ENCODE measurements around the gene CPE. TPM values are rescaled to one million over a fixed set of nuclear protein-coding genes. Genes with fewer than 3 reads are reported as not detected.

The CPE gene
- total and polyA plus RNA-seq, 8 donors, result 22.9 to 547 (median 104) TPM

DNA sequence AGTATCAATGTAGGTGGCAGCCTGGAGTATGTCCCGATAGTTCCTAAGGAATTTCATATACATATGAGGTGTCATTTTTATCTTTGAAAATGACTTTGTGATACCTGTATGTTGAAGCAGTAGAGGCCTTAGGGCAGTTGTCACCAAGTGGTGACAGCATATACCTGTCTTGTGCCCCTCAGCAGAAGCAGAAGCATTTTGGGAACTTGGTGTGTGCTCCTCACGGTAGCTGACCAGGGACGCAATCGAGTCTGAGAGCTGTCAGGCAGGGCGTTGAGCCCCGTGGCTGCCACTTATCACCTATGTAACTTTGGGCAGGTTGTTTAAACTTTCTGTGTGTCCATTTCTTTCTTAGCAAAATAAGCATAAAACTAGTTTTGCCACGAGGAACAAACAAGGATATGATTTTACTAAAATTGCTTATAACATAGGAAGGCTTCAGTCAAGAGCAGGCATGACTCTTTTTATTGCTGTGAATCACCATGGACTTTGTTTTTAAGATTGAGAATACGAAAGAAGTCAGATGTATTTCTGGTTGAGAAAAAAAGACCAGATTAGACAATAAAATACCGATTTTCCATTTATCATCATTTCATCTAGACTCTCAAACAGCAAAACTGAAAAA is 161.5 kb downstream of the CPE start:
- Histone ChIP-seq H3K4me3 (no peak overlapping the region), H3K4me1 (no peaks in the 10 kb centered on the region), H3K27me3 (no peaks in the 10 kb centered on the region), H3K27ac (no peak overlapping the region), H3K9me3 (no peaks in the 10 kb centered on the region), H3K36me3 (no peaks in the 10 kb centered on the region)
- 53 to 60% methylated on average over 9 of the region's 9 CpGs for WGBS, 2 donors
- FAIRE-seq, result no peak
- ATAC-seq, result no peak
- no peak for DNase-seq
- TF ChIP-seq, protein P1, sequence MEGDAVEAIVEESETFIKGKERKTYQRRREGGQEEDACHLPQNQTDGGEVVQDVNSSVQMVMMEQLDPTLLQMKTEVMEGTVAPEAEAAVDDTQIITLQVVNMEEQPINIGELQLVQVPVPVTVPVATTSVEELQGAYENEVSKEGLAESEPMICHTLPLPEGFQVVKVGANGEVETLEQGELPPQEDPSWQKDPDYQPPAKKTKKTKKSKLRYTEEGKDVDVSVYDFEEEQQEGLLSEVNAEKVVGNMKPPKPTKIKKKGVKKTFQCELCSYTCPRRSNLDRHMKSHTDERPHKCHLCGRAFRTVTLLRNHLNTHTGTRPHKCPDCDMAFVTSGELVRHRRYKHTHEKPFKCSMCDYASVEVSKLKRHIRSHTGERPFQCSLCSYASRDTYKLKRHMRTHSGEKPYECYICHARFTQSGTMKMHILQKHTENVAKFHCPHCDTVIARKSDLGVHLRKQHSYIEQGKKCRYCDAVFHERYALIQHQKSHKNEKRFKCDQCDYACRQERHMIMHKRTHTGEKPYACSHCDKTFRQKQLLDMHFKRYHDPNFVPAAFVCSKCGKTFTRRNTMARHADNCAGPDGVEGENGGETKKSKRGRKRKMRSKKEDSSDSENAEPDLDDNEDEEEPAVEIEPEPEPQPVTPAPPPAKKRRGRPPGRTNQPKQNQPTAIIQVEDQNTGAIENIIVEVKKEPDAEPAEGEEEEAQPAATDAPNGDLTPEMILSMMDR (IDR thresholded peaks at IDR 0.05), result no peak
- intact Hi-C loops (cut with DNase I), result loop anchor here in 1 of 3 donors (10.0 kb wide), 1 partner anchor 544 kb away; no protein-coding TSS in a partner anchor

DNA sequence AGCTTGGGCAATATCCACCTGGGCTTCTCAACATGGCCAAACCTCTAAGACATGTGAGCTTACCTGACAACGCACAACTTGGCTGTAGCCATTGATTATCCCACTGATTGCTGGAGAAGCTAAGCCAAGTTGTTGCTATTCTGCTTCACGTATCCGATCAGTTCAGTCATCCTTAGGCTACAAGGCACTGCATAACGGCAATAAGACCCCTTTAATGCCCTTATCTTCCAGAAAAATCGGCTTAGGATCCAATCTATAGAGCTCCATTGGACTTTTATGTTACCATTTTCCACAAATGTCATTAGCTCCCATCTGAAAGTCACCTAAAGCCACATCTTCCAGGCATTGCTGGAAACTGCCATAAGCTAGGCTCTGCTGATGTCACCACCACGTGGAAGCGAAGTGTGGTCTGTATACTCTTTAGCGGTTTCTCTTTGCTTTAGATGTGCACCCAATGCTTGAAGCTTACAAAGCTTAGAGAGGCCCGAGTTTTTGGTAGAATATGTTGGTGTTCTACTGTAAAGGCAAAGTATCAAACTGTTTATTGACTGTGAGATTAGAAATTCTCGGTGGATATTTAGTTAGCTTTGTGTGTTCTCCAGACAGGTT is 163.1 kb downstream of the CPE start:
- H3K27me3 ChIP-seq, result no peaks in the 10 kb centered on the region
- ATAC-seq (no peak), FAIRE-seq (no peak), DNase-seq (no peak)
- H3K4me1 ChIP-seq, result no peaks in the 10 kb centered on the region
- no peaks in the 10 kb centered on the region for H3K36me3 ChIP-seq
- H3K9me3 ChIP-seq, result no peaks in the 10 kb centered on the region
- 85 to 87% methylated on average over 10 of the region's 10 CpGs for WGBS, 2 donors
- intact Hi-C loops (cut with DNase I), result loop anchor here in 1 of 3 donors (10.0 kb wide), 1 partner anchor 543 kb away; no protein-coding TSS in a partner anchor
- no peak overlapping the region for H3K4me3 ChIP-seq
- TF ChIP-seq, protein P1 (IDR thresholded peaks at IDR 0.05), result no peak
- H3K27ac ChIP-seq, result no peak overlapping the region

DNA sequence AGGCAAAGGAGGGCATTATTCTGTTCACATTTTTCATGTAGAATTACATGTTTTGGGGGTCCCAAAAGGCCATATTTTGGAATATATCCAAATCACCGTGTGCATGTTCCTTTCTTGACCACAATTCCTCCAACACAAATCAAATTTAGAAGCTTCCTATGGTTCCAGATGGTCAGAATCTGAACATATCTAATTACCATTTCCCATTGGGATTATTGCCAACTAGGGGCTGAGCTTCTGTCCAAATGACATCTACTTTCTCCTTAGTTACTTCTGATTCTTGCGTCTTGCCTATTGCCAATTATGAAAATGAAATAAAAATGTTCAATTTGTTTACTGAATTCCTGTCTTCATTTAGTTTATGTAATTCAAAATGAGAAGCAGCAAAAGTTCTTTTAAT is 163.7 kb downstream of the CPE start:
- Histone ChIP-seq H3K27me3 (no peaks in the 10 kb centered on the region), H3K9me3 (no peaks in the 10 kb centered on the region), H3K4me3 (no peak overlapping the region), H3K27ac (no peak overlapping the region), H3K36me3 (no peaks in the 10 kb centered on the region), H3K4me1 (no peaks in the 10 kb centered on the region)
- intact Hi-C loops (cut with DNase I), result loop anchor here in 1 of 3 donors (10.0 kb wide), 1 partner anchor 542 kb away; no protein-coding TSS in a partner anchor
- DNase-seq (no peak), FAIRE-seq (no peak), ATAC-seq (no peak)
- WGBS, 2 donors, result 58 to 62% methylated on average over 2 of the region's 2 CpGs
- TF ChIP-seq, protein P1 (IDR thresholded peaks at IDR 0.05), result no peak

Small RNAs within 50 kb of the gene (microRNA-seq; reads per million reads assigned to microRNA genes)
- 0 reads per million in 2 donors for gene MIR578

Other genes starting within 250 kb of the CPE start
- 10 to 100 TPM in 2 of 6 donors, 1 to 10 TPM in 4; 4.1 to 12.2 (median 6.5) TPM for gene KLHL2, start 171.4 kb upstream of the CPE start, total RNA-seq
- gene KLHL2, start 171.4 kb upstream of the CPE start, polyA plus RNA-seq, result 10 to 100 TPM in 1 of 2 donors, 1 to 10 TPM in 1; 6.0 to 10.8 TPM
- 10 to 100 TPM in 3 of 6 donors, 1 to 10 TPM in 3; 5.6 to 19.5 (median 10.8) TPM for gene MSMO1, start 51.3 kb upstream of the CPE start, total RNA-seq
- gene MSMO1, start 51.3 kb upstream of the CPE start, polyA plus RNA-seq, result 10 to 100 TPM in 1 of 2 donors, 1 to 10 TPM in 1; 9.7 to 16.5 TPM

Measured in pancreas (tissue), 10 donors.